HG03097 (cell line): ENCODE results near the gene NRP1.
"Not testable (repeated sequence)": the region's sequence is repeated elsewhere in the genome, so short reads cannot be mapped to it uniquely, and the experiment has no call there.

Experiments used
- ATAC-seq: cut with Tn5 transposase; IDR thresholded peaks from one replicate; pipeline ENCODE4 v1.9.1; 2021; ENCODE audit not compliant: unreplicated experiment, low FRiP score

NRP1 gene

DNA sequence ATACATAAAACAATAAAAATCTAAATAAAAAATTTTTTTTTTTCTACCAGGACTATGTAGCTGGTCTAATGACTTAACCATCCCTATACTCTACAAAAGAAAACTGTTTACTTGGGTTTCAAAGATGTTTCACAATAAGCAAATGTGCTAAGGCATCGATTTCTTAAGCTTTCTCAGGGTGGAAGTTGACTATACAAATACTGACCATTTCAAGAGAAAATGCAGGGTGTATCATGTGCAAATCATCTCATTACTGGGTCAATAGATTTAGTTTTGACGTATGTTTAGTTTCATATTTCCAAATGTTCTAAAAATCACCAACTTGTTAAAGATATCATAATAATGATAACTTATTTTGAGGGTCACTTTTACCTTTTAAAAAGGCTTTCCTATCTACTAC lies 7.5 kb downstream of the NRP1 start:
- ATAC-seq = no peak

DNA sequence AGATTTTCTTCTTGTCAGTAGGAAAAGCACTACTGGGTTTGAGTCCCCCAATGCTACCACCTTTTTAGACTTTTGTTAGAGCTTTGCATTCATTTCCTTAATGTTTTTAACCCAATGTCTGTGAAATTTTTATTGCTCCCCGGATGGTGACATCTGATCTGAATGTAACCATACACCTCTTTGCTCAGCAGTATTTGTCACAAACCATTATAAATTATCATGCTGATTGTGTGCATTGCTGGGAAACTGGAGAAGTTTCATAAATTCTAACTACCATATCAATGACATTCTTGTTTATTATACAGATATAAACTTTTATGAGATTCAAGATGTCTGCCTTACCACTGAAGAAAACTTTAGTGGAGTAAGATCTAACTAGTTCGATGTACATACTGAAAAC lies 8.5 kb downstream of the NRP1 start:
- no peak for ATAC-seq

DNA sequence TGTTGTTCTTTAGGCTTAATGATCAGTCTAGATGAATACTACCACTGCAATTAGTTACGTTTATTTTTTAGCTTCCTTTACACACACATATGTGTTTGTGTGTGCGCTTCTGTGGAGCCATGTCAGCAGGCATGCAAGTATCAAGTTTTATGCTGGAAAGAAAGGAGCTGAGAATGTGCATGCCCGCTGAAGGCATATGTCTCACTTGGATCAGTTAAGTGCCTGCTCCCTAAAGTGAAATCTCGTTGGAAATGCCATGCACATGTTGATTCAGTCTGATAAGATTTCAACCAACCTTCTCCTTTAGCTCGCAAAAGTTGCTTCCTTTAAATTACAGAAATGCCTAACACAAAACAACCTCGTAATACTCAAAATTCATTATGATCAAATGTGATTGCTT lies 10.7 kb downstream of the NRP1 start:
- no peak for ATAC-seq

DNA sequence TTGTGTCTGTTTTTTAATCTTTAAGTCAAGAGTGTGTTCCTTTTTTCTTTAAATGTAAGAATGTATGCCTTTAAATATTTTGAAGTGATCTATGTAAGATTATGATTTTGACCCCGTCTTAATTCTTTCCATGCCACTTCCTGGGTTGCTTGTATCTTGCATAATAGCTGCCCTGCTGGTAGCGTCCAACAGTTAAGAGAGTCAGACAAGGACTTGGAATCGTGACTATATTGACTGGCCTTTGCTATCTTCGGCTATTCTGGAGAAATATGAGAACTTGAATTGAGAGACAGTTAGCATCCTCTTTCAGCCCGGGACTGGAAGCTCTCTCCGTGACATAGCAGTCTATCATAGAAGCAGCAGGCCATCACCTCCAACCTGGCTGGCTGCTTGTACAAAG lies 13.0 kb downstream of the NRP1 start:
- ATAC-seq = no peak

GRCh38 chr10:33320288-33320687 lies 14.2 kb downstream of the NRP1 start:
- no peak for ATAC-seq

- no peak for ATAC-seq
Measured at GRCh38 chr10:33315891-33316290, 18.6 kb downstream of the NRP1 start.

- no peak for ATAC-seq
Measured at GRCh38 chr10:33314811-33315561, 19.5 kb downstream of the NRP1 start.

DNA sequence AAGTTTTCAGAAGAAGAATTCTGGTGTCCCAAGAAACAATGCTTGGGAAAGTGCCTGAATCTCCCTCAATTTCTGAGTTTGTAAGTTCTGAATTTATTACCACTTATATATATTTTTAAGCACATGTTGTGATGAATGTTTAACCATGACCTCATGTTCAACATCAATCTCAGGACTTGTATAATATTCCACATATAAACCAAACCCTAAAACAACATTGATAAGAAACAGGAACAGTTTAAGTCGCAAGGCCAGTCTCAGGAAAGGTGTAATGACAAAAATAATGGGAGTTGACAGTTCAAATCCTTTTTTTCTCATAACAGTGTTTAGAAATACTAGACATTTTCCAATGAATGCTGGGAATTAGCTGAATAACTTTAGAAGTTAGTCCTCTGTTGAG lies 22.8 kb downstream of the NRP1 start:
- no peak for ATAC-seq

GRCh38 chr10:33310853-33311252 lies 23.6 kb downstream of the NRP1 start:
- no peak for ATAC-seq

DNA sequence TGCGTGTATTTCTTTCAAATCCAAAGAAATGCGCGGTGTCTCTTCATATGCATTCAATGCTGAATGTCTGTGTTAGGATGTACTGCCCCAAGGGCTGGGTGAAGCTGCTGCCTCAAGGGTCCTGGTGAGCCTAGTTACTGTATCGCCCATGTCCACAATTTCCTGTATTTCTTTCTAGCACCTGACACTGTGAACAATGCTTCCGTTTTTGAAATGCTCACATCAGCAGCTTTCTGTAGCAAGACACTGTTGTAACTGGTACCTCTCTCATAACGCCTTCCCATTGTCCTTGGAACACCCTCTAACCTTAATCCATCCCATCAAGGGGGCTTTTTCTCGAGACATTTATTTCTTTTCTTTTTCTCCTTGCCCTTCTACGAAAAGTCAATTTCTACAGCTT lies 25.1 kb downstream of the NRP1 start:
- no peak for ATAC-seq

DNA sequence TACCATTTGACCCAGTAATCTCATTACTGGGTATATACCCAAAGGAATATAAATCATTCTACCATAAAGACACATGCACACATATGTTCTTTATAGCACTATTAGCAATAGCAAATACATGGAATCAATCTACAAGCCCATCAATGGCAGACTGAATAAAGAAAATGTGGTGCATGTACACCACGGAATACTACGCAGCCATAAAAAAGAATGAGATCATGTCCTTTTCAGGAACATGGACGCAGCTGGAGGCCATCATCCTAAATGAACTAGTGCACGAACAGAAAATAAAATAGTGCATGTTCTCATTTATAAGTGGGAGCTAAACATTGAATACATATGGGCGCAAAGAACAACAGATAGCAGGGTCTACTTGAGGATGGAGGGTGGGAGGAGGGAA lies 26.6 kb downstream of the NRP1 start:
- ATAC-seq = no peak

DNA sequence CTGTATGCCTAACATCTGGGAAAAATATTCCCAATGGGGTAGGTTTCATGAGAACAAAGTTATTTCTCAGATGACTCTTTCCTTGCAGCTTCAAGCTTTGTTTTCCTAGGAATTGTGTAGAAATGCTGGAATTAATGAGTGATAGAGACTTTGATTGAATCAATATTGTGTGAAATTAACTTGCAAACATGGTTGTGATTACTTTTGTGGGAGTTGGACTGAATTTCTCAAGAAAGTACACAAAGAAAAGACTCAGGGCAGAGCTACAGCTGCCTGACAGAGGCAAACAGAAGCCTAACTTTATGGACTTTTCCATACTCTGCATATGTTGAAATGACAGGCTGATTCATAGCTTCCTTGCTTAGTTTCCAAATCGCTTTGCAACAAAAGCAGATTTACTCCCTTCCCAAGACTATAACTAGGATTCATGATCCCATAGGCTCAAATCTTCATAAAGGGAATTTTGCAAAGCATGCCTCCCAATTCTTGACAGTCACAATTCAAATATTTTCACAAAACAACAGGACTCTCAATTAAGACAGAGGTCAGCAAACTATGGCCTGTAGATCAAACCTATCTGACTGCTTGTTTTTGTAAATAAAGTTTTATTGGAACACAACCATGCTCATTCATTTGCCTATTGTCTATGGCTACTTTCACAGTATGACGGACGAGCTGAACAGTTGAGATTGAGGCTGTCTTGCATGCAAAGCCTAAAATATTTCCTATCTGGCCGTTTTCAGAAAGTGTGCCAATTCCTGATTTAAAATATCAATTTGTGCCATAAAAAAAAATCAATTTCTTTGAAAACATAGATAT lies 27.6 kb downstream of the NRP1 start:
- ATAC-seq = no peak

DNA sequence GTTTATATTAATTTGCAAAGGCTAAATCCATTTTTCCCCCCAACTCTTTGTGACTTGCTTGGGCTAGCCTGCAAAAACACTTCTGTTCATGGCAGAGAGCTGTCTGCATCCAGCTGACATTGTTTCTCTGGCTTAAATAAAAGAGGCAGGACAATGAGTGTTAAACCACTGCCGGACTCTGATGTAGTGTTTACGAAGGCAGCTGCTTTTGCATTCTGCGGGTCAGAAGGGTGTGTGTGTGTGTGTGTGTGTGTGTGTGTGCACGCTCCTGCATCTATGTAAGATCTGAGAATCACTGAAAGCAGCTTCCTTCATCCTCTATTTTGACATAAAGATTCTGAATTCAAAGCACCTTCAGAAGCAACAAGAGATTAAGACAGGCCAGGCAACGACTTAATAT lies 28.3 kb downstream of the NRP1 start:
- no peak for ATAC-seq

- ATAC-seq = no peak
Measured at GRCh38 chr10:33304423-33305225, 29.8 kb downstream of the NRP1 start.

GRCh38 chr10:33303988-33304387 lies 30.5 kb downstream of the NRP1 start:
- ATAC-seq = no peak

GRCh38 chr10:33302208-33302829 lies 32.1 kb downstream of the NRP1 start:
- no peak for ATAC-seq

DNA sequence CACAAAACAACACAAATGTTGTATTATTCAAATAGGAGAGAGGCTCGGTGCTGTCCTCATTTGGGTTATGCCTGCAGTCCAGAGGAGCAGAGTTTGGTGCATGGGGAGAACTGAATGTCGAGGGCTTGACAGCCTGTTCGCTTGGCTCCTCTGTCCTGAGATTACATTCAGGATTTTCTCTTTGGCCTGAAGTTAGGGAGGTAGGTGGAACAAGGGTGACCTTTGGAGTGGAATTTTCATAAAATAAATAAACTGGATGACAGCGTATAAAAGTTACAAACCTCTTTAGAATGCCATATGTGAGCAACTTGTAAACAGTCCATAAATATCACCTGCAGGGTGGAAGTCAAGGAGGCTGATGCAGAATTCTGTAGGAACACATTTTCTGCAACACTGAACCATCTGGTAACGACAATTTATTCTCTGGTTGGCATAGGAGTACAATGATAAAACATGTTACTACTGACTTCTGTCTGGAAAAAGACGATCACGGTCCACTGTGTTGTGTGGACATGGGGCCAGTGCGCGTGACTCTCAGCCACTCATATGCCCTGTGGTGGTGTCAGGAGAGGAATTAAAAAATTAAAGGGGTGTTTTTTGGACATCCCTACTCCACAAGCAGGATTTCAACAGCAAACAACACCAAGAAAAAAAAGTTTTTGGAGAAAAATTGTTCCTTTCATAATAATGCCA lies 33.2 kb downstream of the NRP1 start:
- no peak for ATAC-seq

- not testable (repeated sequence) for ATAC-seq
Measured at GRCh38 chr10:33300544-33300943, 33.9 kb downstream of the NRP1 start.

- no peak for ATAC-seq
Measured at GRCh38 chr10:33298893-33299292, 35.6 kb downstream of the NRP1 start.

GRCh38 chr10:33298110-33298509 lies 36.4 kb downstream of the NRP1 start:
- no peak for ATAC-seq
